Fibroblast of villous mesenchyme (primary cell): Measurements from ENCODE around the gene IMPG2. TPM values are rescaled to one million over a fixed set of nuclear protein-coding genes. Genes with fewer than 3 reads are reported as not detected.

Experiments
- DNase-seq: peaks from one replicate; pipeline ENCODE4 v3.0.0-alpha.2; 2010; ENCODE audit warnings: low read depth
- H3K4me3 ChIP-seq: 2 replicates; pipeline ENCODE4 v1.5.1; 2011; ENCODE audit warnings: low read depth, mild to moderate bottlenecking, low read length
- CTCF ChIP-seq: IDR thresholded peaks from 2 replicates; pipeline ENCODE4 v1.5.1; 2012; ENCODE audit warnings: low read depth, mild to moderate bottlenecking, low read length; ENCODE audit not compliant: insufficient read depth
- total RNA-seq: library from RNA; depleted of rRNA; stranded (reverse); fragments of >200 nt; gene quantifications from 2 replicates; pipeline ENCODE4 v1.2.3, GENCODE V29; 2012

IMPG2 gene
- total RNA-seq, 1 donor, result 0.43 TPM

DNA sequence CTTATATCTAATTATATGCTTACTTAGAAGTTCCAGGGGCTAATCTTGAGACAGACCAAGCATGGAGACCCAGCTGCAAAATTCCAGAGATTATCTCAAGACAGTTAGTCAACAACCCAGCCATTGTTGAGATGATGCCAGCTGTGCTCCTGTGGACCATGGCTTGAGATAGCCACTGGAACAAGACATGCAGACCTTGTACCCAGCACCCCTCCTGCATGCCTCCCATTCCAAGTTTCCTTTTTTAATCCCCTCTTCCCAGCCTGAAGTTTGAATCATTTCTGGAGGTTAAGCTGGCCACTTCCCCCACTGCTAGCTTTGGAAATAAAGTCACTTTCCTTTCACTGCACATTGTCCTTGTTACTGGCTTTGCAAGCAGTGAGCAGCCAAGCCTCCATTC, 53.8 kb downstream of the IMPG2 start:
- no peak for TF ChIP-seq CTCF
- DNase-seq, result no peak
- H3K4me3 ChIP-seq, result no peak overlapping the region

DNA sequence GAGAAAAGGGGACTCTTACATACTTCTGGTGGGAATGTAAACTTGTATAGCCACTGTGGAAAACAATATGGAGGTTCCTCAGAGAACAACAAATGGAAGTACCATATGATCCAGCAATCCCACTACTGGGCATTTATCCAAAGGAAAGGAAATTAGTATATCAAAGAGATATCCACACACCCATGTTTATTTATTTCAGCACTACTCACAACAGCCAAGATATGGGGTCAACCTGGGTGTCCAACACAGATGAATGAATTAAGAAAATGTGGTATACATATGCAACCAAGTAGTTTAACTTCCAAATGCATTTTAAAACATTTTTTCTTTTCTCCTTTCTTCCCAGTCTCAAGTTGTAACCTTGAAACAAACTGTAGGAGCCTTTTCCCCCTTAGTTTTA, 54.3 kb downstream of the IMPG2 start:
- no peak overlapping the region for H3K4me3 ChIP-seq
- no peak for TF ChIP-seq CTCF
- no peak for DNase-seq

DNA sequence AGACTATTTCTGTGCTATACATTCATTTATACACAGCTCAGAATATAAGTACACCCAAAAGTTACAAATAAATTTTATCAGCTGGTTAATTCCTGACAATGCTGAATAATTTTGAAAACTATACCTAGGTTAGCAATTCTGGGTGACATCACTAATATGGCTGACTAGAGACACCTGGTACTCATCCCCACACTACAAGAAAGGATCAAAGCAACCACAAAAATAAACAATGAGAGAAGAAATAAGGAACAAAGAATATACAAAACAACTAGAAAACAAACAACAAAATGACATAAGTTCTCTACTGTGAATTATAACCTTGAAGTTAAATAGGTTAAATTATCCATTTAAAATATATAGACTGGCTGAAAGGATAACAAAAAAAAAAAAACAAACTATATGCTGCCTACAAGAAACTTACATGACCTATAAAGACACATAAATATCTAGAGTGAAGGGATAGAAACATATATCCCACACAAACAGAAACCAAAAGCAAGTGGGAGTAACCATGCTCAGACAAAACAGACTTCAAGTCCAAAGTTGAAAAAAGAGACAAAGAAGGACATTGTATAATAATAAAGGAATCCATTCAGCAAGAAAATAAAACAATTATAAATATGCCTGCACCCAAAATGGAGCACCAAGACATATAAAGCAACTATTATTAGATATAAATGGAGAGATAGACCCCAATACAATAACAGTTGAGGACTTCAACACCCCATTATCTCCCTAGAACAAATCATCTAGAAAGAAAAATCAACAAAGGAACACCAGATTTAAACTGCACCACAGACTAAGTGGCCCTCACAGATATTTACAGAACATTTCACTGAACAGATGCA, 57.8 kb downstream of the IMPG2 start:
- H3K4me3 ChIP-seq, result no peak overlapping the region
- TF ChIP-seq CTCF, result no peak
- peak; percentile 11 for DNase-seq

DNA sequence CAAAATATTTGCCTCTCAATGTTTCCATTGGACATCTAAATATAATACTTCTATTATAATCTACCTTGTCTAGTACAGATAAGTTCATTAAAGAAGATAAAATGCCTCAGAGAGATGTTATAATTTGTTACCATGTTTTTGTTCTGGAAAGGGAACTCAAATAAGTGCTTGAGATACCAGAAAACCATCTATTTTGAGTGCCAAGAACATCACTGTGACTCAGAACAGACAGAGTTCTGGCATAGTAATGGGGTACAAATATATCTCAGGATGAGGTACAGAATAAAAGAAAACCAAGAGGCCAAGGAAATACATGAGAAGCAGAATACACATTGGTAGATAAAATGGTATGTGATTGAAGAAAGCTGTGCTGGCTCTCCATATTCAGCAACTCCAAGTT, 58.9 kb downstream of the IMPG2 start:
- H3K4me3 ChIP-seq, result no peak overlapping the region
- TF ChIP-seq CTCF, result no peak
- no peak for DNase-seq

DNA sequence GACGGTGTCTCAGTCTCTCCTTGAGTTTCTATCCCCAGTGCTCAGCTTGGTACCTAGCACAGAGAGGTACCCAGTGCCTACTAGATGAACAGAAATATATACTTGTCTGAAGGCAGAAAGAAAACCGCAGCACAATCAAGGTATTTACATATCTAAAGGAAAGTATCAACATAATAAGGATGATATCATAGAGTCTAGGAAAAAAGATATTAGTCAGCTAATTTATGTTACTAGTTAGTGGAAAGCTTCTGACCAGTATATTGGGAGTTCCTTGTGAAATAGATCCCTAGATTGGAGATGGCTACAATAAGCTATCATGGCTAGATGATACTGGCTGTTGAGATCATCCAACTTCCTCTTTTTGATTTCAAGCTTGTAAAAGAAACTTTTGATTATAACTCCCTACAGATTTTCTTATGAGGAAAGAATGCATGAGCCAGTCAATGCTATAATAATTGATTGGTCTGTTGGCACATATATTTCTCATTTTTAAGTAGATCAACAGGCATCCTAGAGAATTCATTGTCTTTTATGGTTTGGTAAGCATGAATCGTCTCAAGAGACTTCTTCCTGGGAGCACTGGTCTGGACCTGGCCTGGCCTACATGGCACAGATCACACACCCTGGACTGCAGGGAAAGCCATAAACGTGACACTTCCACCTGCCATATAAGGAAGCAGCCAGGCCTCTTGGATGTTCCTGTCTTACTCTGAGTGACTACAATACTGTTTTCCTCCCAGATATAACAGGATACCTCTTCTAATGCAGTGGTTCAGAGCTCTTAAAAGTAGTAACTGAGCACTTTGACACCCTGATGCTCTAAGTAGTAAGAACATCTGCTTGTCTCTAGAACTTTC, 60.7 kb downstream of the IMPG2 start:
- TF ChIP-seq CTCF, result no peak
- DNase-seq, result no peak
- H3K4me3 ChIP-seq, result no peak overlapping the region

GRCh38 chr3:101256511-101256910, 63.9 kb downstream of the IMPG2 start:
- no peak overlapping the region for H3K4me3 ChIP-seq
- DNase-seq, result no peak
- TF ChIP-seq CTCF, result no peak
